Adrenal gland (tissue), 12 donors: Measurements from ENCODE around the gene SP140. TPM values are rescaled to one million over a fixed set of nuclear protein-coding genes. Genes with fewer than 3 reads are reported as not detected.

Experiments
- DNase-seq, 7 donors: peaks; one replicate each; pipeline ENCODE4 v3.0.0-alpha.2; 2019 to 2020
- H3K27ac ChIP-seq, 5 donors: fragments of 200-600 bp; sonication (generic) in 4 of 5; 1 replicate in 3 of 5; 2 replicates in 2 of 5; pipeline versions ENCODE4 v1.5.1 to v1.8.0; 2016 to 2020; ENCODE audit warnings: mild to moderate bottlenecking in 1 of 5
- H3K27me3 ChIP-seq: fragments of 200-600 bp; 2 replicates; pipeline ENCODE4 v1.8.0; 2021
- H3K36me3 ChIP-seq, 2 donors: fragments of 200-600 bp; replicated peaks in 1 of 2; 1 replicate in 1 of 2; 2 replicates in 1 of 2; pipeline versions ENCODE4 v1.5.1 to v1.8.0; 2018 to 2022
- H3K4me1 ChIP-seq, 2 donors: fragments of 200-600 bp; replicated peaks in 1 of 2; 1 replicate in 1 of 2; 2 replicates in 1 of 2; pipeline versions ENCODE4 v1.5.1 to v1.8.0; 2018 to 2021
- H3K4me3 ChIP-seq, 4 donors: fragments of 200-600 bp; sonication (generic) in 3 of 4; one replicate each; pipeline ENCODE4 v1.5.1; 2016 to 2018
- H3K9me3 ChIP-seq, 3 donors: fragments of 200-600 bp; sonication (generic) in 1 of 3; replicated peaks in 1 of 3; 1 replicate in 2 of 3; 2 replicates in 1 of 3; pipeline versions ENCODE4 v1.5.1 to v1.8.0; 2016 to 2021
- POLR2A ChIP-seq, 2 donors: fragments of 450-650 bp; IDR thresholded peaks; one replicate each; pipeline ENCODE4 v1.6.1; 2017; ENCODE audit warnings: antibody characterized with exemption in 2 of 2, mild to moderate bottlenecking in 2 of 2, moderate library complexity in 1 of 2
- WGBS, 4 donors: extraction: QIAGEN DNeasy Blood & Tissue Kit in 2 of 4; methylation state at CpG; one replicate each; pipeline versions ENCODE4 v1.1.5 to v1.1.7; 2013 to 2017; 5-methylcytosine and 5-hydroxymethylcytosine counted together
- intact Hi-C, 2 donors: fragments of 100-400 bp; cut with DNase I; formaldehyde crosslinking; loops; one replicate each; pipeline versions ENCODE4 v1.14.1 to v1.15.0; 2022 to 2023
- polyA plus RNA-seq, 3 donors: library from polyadenylated mRNA; stranded (reverse); fragments of 200-250 nt in 2 of 3; fragments of 350-450 nt in 1 of 3; fragmentation: Illumina TruSeq in 1 of 3; extraction: RNeasy Lipid Tissue Mini Kit (QIAGEN cat#74804) in 1 of 3; gene quantifications; one replicate each; pipeline ENCODE4 v1.2.3, GENCODE V29; 2013 to 2014
- total RNA-seq, 9 donors: library from RNA; depleted of rRNA in 4 of 9; stranded (reverse); fragments of >200 nt in 4 of 9; fragments of 120-200 nt in 1 of 9; fragmentation: NEBNext Ultra II Directional in 1 of 9; extraction: Animal tissue kit (Norgen Biotek cat#: 25700) in 1 of 9; gene quantifications; one replicate each; pipeline versions ENCODE4 v1.1.0 to v1.2.4, GENCODE V29; 2013 to 2023
- TF ChIP-seq, protein P1 (sequence below), 6 experiments: fragments of 450-650 bp in 4 of 6; fragments of 200-600 bp in 2 of 6; sonication (generic) in 1 of 6; IDR thresholded peaks; 1 replicate in 5 of 6; 2 replicates in 1 of 6; pipeline versions ENCODE4 v1.5.1 to v1.8.0; 2016 to 2021; ENCODE audit warnings: antibody characterized with exemption in 6 of 6, mild to moderate bottlenecking in 2 of 6, moderate library complexity in 1 of 6
- donor health status: healthy with polysubstance abuse.
- donor health status: Bipolar disorder and iron deficiency.
- donor health status: DM: yes; HTN: yes; CAD: no.
- donor health status: DM: no; HTN: no; CAD: no.
- donor health status: DM: no; HTN: no; CAD: no.
- donor health status: DM: yes; HTN: yes; CAD: no.

Gene SP140
- total and polyA plus RNA-seq, 12 donors = 0.06 to 2.8 (median 1.7) TPM

DNA sequence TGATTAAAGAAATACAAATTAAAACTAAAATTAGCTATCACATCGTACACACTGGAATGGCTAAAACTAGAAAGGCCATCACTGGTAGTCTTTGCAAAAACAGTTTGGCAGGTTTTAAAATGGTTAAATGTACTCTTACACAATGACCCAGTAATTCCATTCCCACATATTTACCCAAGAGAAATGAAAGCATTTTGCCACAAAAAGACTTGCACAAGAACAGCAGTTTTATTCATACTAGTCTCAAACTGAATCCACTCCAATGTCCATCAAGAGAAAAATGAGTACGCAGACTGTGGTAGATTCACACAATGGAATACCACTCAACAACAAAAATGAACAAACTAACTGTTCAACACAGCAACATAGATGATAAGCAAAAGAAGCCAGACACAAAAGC, 130.5 kb downstream of the SP140 start:
- Histone ChIP-seq H3K27ac (no peak overlapping the region), H3K27me3 (no peaks in the 10 kb centered on the region), H3K4me1 (no peaks in the 10 kb centered on the region), H3K4me3 (no peak overlapping the region), H3K36me3 (no peaks in the 10 kb centered on the region), H3K9me3 (no peaks in the 10 kb centered on the region)
- TF ChIP-seq, protein P1, sequence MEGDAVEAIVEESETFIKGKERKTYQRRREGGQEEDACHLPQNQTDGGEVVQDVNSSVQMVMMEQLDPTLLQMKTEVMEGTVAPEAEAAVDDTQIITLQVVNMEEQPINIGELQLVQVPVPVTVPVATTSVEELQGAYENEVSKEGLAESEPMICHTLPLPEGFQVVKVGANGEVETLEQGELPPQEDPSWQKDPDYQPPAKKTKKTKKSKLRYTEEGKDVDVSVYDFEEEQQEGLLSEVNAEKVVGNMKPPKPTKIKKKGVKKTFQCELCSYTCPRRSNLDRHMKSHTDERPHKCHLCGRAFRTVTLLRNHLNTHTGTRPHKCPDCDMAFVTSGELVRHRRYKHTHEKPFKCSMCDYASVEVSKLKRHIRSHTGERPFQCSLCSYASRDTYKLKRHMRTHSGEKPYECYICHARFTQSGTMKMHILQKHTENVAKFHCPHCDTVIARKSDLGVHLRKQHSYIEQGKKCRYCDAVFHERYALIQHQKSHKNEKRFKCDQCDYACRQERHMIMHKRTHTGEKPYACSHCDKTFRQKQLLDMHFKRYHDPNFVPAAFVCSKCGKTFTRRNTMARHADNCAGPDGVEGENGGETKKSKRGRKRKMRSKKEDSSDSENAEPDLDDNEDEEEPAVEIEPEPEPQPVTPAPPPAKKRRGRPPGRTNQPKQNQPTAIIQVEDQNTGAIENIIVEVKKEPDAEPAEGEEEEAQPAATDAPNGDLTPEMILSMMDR (IDR thresholded peaks at IDR 0.05) = no peak
- TF ChIP-seq POLR2A (IDR thresholded peaks at IDR 0.05) = no peak
- intact Hi-C loops = no loop called here
- WGBS, 4 donors = 84 to 90% (median 88%) methylated on average over 2 of the region's 2 CpGs
- DNase-seq = no peak

DNA sequence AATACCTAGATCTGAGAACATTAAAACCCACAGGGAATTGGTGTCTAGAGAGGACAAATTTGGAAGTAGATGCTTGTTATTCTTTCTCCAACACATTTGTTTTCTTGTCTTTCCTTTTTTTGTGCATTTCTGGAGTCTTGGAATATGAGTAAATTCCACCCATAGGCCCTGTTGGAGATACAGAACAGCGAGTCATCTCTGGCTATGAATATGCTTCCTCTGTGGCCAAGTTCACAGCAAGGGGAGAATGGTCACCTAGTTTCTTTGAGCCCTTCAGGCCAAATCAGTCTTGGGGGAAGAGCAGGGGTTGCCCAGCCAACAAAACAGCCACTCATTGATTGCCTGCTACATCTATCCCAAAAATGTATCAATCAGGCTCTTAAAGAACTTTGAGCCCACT, 132.8 kb downstream of the SP140 start:
- DNase-seq = no peak
- Histone ChIP-seq H3K27me3 (no peaks in the 10 kb centered on the region), H3K9me3 (no peaks in the 10 kb centered on the region), H3K4me1 (no peaks in the 10 kb centered on the region), H3K4me3 (no peak overlapping the region), H3K36me3 (no peaks in the 10 kb centered on the region), H3K27ac (no peak overlapping the region)
- TF ChIP-seq, protein P1 (IDR thresholded peaks at IDR 0.05) = no peak
- TF ChIP-seq POLR2A (IDR thresholded peaks at IDR 0.05) = no peak
- 100% methylated on average over 1 of the region's 1 CpG for WGBS, 4 donors
- intact Hi-C loops = no loop called here

DNA sequence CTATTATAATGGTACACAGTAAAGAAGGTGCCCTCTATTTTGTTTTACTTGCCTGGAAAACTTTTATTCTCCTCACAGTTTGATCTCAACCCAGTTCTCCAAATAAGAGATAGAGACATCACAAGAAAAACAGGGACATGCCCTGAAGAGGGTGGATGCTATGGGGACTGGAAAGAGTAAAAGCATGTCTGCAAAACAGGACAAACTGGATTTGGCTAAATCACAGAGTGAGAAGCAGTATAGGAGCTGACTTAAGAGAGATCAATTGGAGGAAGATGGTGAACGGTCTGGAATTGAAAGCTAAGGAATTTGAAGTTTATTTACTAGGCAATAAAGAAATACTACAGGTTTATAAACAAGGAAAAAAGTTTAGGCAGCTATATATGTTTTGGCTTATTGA, 134.5 kb downstream of the SP140 start:
- intact Hi-C loops = no loop called here
- no peaks in the 10 kb centered on the region for H3K9me3 ChIP-seq
- no peak for TF ChIP-seq POLR2A (IDR thresholded peaks at IDR 0.05)
- TF ChIP-seq, protein P1 (IDR thresholded peaks at IDR 0.05) = no peak
- DNase-seq = no peak
- no peaks in the 10 kb centered on the region for H3K36me3 ChIP-seq
- H3K4me1 ChIP-seq = no peaks in the 10 kb centered on the region
- no peak overlapping the region for H3K27ac ChIP-seq
- WGBS, 4 donors = 83 to 87% (median 87%) methylated on average over 1 of the region's 1 CpG
- no peaks in the 10 kb centered on the region for H3K27me3 ChIP-seq
- no peak overlapping the region for H3K4me3 ChIP-seq

DNA sequence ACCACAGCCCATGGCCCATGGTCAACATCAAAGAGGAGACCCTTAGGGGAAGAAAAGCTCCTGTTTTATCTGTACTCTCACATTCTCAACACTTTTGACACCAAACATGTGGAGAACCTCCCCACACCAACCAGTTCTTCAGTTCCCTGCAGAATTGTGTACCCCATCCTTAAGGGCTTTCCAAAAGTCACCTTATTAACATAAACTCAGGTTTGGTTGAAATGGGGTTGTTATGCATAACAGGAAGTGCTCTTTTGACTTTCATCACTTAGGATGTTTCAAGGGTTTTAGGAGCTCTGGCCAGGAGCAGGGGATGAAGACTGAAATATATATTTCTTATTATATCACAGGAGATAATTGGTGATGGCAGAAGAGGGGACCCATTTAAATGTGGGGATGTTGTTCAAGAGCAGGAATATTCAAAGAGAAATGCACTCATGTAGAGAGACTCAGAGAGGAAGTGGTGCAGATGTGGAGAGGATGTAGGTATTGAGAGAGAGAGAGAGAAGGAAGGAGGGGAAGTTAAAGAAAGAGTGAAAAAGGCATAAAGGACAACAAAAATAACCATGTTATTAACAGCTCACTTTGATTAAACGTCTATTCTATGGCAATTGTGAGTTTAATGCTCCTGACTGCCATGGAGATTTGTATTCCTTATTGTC, 136.6 kb downstream of the SP140 start:
- 70 to 78% (median 73%) methylated on average over 1 of the region's 1 CpG for WGBS, 4 donors
- Histone ChIP-seq H3K27me3 (no peaks in the 10 kb centered on the region), H3K4me3 (no peak overlapping the region), H3K9me3 (no peaks in the 10 kb centered on the region), H3K4me1 (no peaks in the 10 kb centered on the region), H3K36me3 (no peaks in the 10 kb centered on the region), H3K27ac (no peak overlapping the region)
- TF ChIP-seq POLR2A (IDR thresholded peaks at IDR 0.05) = no peak
- TF ChIP-seq, protein P1 (IDR thresholded peaks at IDR 0.05) = no peak
- no peak for DNase-seq
- intact Hi-C loops = no loop called here

Other genes with a start within 250 kb of the SP140 start
- gene SLC16A14, start 156.8 kb upstream of the SP140 start, total RNA-seq = 10 to 100 TPM in 3 of 9 donors, 1 to 10 TPM in 6; 4.7 to 23.5 (median 8.0) TPM
- gene SLC16A14, start 156.8 kb upstream of the SP140 start, polyA plus RNA-seq = 10 to 100 TPM in 1 of 3 donors, 1 to 10 TPM in 1, under 1 TPM in 1; 0.88 to 12.1 (median 4.3) TPM
- 10 to 100 TPM; 14.1 to 37.9 (median 16.9) TPM for gene SP110, start 5.8 kb upstream of the SP140 start, total RNA-seq
- gene SP110, start 5.8 kb upstream of the SP140 start, polyA plus RNA-seq = 10 to 100 TPM in 2 of 3 donors, 1 to 10 TPM in 1; 7.8 to 24.2 (median 16.2) TPM
- 10 to 100 TPM in 8 of 9 donors, 1 to 10 TPM in 1; 6.5 to 30.8 (median 16.2) TPM for gene SP140L, start 101.5 kb downstream of the SP140 start, total RNA-seq
- gene SP140L, start 101.5 kb downstream of the SP140 start, polyA plus RNA-seq = 10 to 100 TPM; 22.4 to 25.6 (median 23.4) TPM
- gene SP100, start 190.5 kb downstream of the SP140 start, total RNA-seq = 100 to 1,000 TPM in 6 of 9 donors, 10 to 100 TPM in 3; 59.2 to 147 (median 109) TPM
- gene SP100, start 190.5 kb downstream of the SP140 start, polyA plus RNA-seq = 10 to 100 TPM; 77.6 to 92.5 (median 82.0) TPM